GM12878 (cell line): ENCODE data around the gene EPB41L4A. TPM values are rescaled to one million over a fixed set of nuclear protein-coding genes. Genes with fewer than 3 reads are reported as not detected.
A peak's percentile ranks its signal among the peaks of the same experiment; 100 is the strongest.

Experiments used
- CBX3 ChIP-seq: fragments of 200-600 bp; sonication (generic); IDR thresholded peaks from 2 replicates; pipeline ENCODE4 v1.6.1; 2016; ENCODE audit warnings: low read depth, borderline replicate concordance
- CREB1 ChIP-seq: IDR thresholded peaks from 2 replicates; pipeline ENCODE4 v1.6.1; 2012; ENCODE audit warnings: low read depth, mild to moderate bottlenecking, inconsistent platforms
- E2F8 ChIP-seq: fragments of 450-650 bp; IDR thresholded peaks from 2 replicates; pipeline ENCODE4 v1.6.1; 2018; ENCODE audit warnings: mild to moderate bottlenecking, low read depth, moderate library complexity; ENCODE audit not compliant: partially characterized antibody
- EGR1 ChIP-seq, 2 experiments: IDR thresholded peaks; 1 replicate in 1 of 2; 2 replicates in 1 of 2; pipeline ENCODE4 v1.6.1; 2011 to 2012; ENCODE audit warnings: low read depth in 2 of 2, low read length in 2 of 2, borderline replicate concordance in 1 of 2, mild to moderate bottlenecking in 1 of 2, moderate library complexity in 1 of 2
- ELK1 ChIP-seq: IDR thresholded peaks from 2 replicates; pipeline ENCODE4 v1.6.1; 2012; ENCODE audit warnings: low read depth, low read length, improper control_type of control experiment
- ETV6 ChIP-seq, 2 experiments: fragments of 450-650 bp in 1 of 2; IDR thresholded peaks in 1 of 2; conservative IDR thresholded peaks in 1 of 2; 2 replicates each; pipeline ENCODE4 v1.6.1; 2014; ENCODE audit warnings: antibody characterized with exemption in 1 of 2, borderline replicate concordance in 1 of 2, low read depth in 1 of 2, mild to moderate bottlenecking in 1 of 2, moderate library complexity in 1 of 2
- FOXK2 ChIP-seq: fragments of 450-650 bp; IDR thresholded peaks from 2 replicates; pipeline ENCODE4 v1.6.1; 2017; ENCODE audit warnings: mild to moderate bottlenecking, moderate library complexity
- FOXM1 ChIP-seq: IDR thresholded peaks from 2 replicates; pipeline ENCODE4 v1.6.1; 2012; ENCODE audit warnings: low read depth, mild to moderate bottlenecking, inconsistent platforms, low read length, moderate library complexity
- HDAC2 ChIP-seq: fragments of 200-600 bp; sonication (generic); IDR thresholded peaks from 2 replicates; pipeline ENCODE4 v1.6.1; 2017
- MXI1 ChIP-seq: fragments of 150-350 bp; IDR thresholded peaks from 2 replicates; pipeline ENCODE4 v1.6.1; 2011; ENCODE audit warnings: low read depth, mild to moderate bottlenecking, inconsistent platforms, low read length, improper control_type of control experiment
- MYB ChIP-seq: fragments of 150-350 bp; IDR thresholded peaks from 2 replicates; pipeline ENCODE4 v1.6.1; 2014; ENCODE audit warnings: mild to moderate bottlenecking, low read depth, low read length, borderline replicate concordance
- MYC ChIP-seq: IDR thresholded peaks from 2 replicates; pipeline ENCODE4 v1.6.1; 2011; ENCODE audit warnings: mild to moderate bottlenecking, low read length, moderate library complexity, inconsistent platforms; ENCODE audit not compliant: insufficient read depth, insufficient replicate concordance, insufficient read length, severe bottlenecking
- NFXL1 ChIP-seq: fragments of 450-650 bp; IDR thresholded peaks from 2 replicates; pipeline ENCODE4 v1.6.1; 2017; ENCODE audit warnings: antibody characterized with exemption, mild to moderate bottlenecking, borderline replicate concordance
- RAD21 ChIP-seq: IDR thresholded peaks from 2 replicates; pipeline ENCODE4 v1.6.1; 2011; ENCODE audit warnings: mild to moderate bottlenecking, low read depth, low read length, moderate library complexity; ENCODE audit not compliant: insufficient read depth
- RBBP5 ChIP-seq: fragments of 200-600 bp; sonication (generic); conservative IDR thresholded peaks from 2 replicates; pipeline ENCODE4 v1.6.1; 2016
- SKIL ChIP-seq: fragments of 450-650 bp; IDR thresholded peaks from 2 replicates; pipeline ENCODE4 v1.6.1; 2017; ENCODE audit warnings: mild to moderate bottlenecking, low read depth, inconsistent platforms; ENCODE audit not compliant: poor library complexity, severe bottlenecking
- SMAD5 ChIP-seq: IDR thresholded peaks from 2 replicates; pipeline ENCODE4 v1.6.1; 2016; ENCODE audit warnings: antibody characterized with exemption, low read depth
- ZNF592 ChIP-seq: fragments of 450-650 bp; IDR thresholded peaks from 2 replicates; pipeline ENCODE4 v1.6.1; 2017; ENCODE audit warnings: mild to moderate bottlenecking, moderate library complexity
- polyA plus RNA-seq, 11 experiments: library from polyadenylated mRNA; depleted of rRNA in 4 of 11; unstranded in 6 of 11; stranded (reverse) in 5 of 11; fragments of >200 nt; fragmentation: Nextera tagmentation in 4 of 11; fragmentation: Illumina TruSeq in 1 of 11; extraction: Ambion mirVana in 4 of 11; extraction: Trizol in 1 of 11; gene quantifications; 1 replicate in 1 of 11; 2 replicates in 10 of 11; pipeline versions ENCODE4 v1.2.1 to v1.2.3, GENCODE V29; 2011 to 2016; ENCODE audit warnings: inconsistent platforms in 2 of 11, missing spikeins in 2 of 11, low read depth in 1 of 11
- total RNA-seq, 4 experiments: library from RNA; depleted of rRNA in 3 of 4; stranded (reverse); fragments of >200 nt in 3 of 4; fragmentation: Illumina TruSeq in 1 of 4; extraction: Trizol in 1 of 4; gene quantifications; 2 replicates each; pipeline versions ENCODE4 v1.2.1 to v1.2.3, GENCODE V29; 2013 to 2021

The EPB41L4A gene
- total and polyA plus RNA-seq, 10 of the 15 experiments (the other 5 are each of a cell fraction or from before 2014, with no cell fraction given) = 0.10 to 0.67 (median 0.30) TPM

GRCh38 chr5:112146323-112147226 is 272.5 kb downstream of the EPB41L4A start (continued):
- peak; percentile 70; the same call in 1 of the 2 replicates for TF ChIP-seq ZNF592
- TF ChIP-seq FOXK2 = no peak
- TF ChIP-seq SMAD5 = no peak
- TF ChIP-seq MYB = no peak
- TF ChIP-seq RBBP5 = no peak
- no peak for TF ChIP-seq ETV6 (conservative IDR thresholded peaks at IDR 0.05 in 1 of 2, IDR thresholded peaks at IDR 0.05 in 1 of 2; ENCODE audit: borderline replicate concordance in 1 of 2, low read depth in 1 of 2)
- TF ChIP-seq ELK1 = no peak
- TF ChIP-seq FOXM1 = peak; percentile 61; the same call in 1 of the 2 replicates
- no peak for TF ChIP-seq E2F8
- TF ChIP-seq EGR1 (IDR thresholded peaks at IDR 0.05; ENCODE audit: borderline replicate concordance in 1 of 2, low read depth in 2 of 2, low read length in 2 of 2) = no peak
- no peak for TF ChIP-seq MXI1
- TF ChIP-seq MYC = no peak
- TF ChIP-seq CREB1 = no peak
- no peak for TF ChIP-seq NFXL1
- TF ChIP-seq SKIL = peak; percentile 47
- no peak for TF ChIP-seq HDAC2
- TF ChIP-seq RAD21 = peak; percentile 99
- no peak for TF ChIP-seq CBX3
